Measurements from ENCODE around the gene OVOL3.
"Not testable (repeated sequence)": the region's sequence is repeated elsewhere in the genome, so short reads cannot be mapped to it uniquely, and the experiment has no call there.

Gene OVOL3

DNA sequence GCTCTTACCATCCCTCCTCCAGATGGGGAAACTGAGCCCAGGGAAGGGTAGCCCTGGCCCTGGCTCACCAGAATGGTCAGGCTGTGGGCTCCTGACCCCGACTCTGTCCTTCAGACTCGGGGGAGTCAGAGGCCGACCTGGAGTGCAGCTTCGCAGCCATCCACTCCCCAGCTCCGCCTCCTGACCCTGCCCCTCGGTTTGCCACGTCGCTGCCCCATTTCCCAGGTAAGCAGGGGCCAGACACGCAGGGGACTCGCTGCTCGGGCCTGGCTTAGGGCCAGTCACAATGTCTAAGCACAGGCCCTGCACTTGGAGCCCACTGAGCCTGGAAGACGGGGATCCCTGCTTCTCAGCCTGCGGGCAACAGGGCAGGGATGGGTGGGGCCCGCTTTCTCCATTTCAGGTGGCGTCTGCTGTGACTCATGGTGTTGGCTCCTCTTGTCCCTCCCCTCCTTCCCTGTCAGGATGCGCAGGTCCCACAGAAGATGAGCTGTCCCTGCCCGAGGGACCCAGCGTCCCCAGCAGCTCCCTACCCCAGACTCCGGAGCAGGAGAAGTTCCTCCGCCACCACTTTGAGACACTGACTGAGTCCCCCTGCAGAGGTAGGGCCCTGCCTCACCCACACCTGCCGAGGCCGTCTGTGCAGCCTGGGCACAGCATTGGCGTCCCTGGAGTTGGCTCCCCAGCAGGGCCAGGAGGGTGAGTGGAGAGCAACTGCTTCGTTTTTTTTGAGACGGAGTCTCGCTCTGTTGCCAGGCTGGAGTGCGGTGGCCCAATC is 9.2 kb upstream of the OVOL3 start:
- no peak for DNase-seq

DNA sequence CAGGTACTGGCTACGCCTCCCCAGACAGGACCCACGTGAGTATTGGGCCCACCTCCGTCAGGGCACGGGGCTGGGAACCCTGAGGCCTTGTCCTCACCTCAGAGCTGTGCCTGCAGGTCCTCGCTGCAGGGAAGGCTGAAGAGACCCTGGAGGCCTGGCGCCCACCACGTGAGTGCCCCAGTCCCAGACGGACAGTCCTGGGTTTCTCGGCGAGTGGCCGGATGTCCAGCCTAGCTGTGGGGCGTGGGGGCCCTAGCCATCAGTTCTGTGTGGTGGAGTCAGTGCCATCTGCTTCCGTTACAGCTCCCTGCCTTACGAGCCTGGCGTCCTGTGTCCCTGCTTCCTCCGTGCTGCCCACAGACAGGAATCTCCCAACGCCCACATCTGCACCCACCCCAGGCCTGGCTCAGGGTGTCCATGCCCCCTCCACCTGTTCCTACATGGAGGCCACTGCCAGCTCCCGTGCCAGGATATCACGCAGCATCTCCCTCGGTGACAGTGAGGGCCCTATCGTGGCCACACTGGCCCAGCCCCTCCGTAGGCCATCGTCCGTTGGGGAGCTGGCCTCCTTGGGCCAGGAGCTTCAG is 7.8 kb upstream of the OVOL3 start:
- no peak for DNase-seq

DNA sequence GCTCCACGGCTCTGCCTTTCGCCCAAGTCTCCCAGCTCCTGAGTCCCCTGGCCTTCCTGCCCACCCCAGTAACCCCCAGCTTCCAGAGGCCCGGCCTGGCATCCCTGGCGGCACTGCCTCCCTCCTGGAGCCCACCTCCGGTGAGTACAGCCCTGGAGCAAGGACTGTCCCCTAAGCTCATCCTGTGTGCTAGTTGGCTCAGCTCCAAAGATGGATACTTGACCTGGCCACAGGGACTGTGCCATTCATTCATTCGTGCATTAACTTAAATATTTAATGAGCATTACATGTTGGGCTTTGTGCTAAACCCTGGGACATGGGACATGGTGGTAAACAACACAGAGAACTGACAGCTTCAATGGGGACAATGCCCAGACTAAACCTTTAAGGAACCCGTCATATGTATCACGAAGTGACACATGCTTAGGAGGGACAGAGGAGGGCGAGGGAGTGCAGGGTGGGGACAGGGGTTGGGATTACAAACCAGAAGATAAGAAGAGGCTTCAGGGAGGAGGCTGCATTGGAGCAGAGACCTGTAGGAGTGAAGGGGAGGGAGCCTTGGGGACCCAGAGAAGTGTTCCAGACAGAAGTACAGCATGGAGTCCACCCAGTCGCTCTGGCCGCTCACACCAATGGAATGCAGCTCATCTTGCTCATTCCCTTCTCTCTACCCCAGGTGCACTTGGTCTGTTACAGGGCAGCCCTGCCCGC is 6.9 kb upstream of the OVOL3 start:
- no peak for DNase-seq

DNA sequence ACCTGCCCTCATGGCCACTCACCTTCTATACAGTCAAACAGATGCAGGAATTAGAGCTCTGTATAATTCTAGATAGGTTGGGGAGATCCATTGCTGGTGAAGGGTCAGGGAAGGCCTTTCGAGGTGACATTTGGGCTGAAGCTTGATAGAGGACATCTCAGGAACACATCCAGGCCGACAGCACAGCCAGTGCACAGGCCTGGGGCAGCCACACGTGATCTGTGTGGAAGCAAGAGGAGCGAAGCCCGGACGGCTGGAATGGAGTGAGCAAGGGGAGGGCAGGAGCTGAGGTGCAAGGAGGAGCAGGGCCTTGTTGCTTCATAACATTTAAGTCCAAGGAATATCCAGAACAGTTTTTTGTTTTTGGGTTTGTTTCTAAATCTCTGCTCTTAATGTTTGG is 4.5 kb upstream of the OVOL3 start:
- no peak for DNase-seq

DNA sequence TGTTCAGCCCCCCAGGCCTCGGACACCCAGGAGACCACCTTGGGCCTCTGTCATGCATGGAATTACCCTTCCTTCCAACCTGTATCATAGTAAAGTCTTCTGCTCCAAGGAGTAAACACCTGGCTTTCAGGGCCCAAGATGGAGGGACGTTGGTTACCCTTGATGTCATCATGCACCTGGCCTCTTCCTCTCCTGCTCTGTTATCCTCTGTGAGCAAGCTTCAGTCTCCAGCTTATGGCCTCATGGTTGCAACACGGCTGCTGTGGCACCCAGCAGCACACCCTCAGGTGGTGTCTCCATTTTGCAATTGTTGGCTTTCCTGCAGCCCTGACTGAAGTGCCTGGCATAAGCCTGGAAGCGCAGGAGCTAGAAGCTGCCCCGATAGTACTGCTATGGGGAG is 4.0 kb upstream of the OVOL3 start:
- DNase-seq = no peak

DNA sequence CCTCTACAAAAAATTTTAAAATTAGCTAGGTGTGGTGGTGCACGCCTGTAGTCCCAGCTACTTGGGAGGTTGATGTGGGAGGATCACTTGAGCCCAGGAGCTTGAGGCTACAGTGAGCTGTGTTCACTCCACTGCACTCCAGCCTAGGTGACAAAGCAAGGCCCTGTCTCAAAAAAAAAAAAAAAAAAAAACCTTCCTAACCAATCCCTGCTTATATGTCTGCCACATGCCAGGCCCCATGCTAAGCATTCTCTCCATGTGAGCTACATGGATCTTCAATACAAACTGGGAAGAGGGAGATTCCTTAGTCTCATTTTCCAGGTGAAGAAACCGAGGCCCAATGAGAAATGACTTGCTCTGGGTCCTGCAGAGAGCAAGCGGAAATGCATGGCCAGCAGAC is 2.3 kb upstream of the OVOL3 start:
- no peak for DNase-seq

DNA sequence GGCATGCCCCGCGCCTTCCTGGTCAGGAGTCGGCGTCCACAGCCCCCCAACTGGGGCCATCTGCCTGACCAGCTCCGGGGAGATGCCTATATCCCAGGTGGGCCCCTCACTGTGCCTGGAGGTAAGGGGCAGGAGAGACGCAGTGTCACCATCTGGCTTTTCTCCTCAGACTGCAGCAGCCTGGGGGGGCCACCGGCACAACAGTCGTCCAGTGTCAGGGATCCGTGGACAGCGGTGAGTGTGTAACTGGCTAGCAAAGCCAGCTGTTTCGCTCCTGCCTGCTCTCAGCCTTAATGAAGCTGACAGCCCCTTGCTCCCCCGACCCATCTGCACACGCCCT is 227 bp downstream of the OVOL3 start:
- DNase-seq = no peak

DNA sequence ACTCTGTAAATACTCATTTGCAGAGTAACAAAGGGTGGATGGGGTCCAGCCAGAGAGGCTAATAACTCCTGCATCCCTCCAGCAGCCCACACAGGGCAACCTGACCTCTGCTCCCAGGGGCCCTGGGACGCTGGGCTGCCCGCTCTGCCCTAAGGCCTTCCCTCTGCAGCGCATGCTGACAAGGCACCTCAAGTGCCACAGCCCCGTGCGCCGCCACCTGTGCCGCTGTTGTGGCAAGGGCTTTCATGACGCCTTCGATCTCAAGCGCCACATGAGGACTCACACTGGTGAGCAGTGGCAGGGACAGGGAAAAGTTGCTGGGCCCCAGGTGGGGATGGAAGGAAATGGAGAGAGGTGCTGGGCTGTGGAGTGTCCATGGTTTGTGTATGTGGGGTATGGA is 1.7 kb downstream of the OVOL3 start:
- DNase-seq = no peak

DNA sequence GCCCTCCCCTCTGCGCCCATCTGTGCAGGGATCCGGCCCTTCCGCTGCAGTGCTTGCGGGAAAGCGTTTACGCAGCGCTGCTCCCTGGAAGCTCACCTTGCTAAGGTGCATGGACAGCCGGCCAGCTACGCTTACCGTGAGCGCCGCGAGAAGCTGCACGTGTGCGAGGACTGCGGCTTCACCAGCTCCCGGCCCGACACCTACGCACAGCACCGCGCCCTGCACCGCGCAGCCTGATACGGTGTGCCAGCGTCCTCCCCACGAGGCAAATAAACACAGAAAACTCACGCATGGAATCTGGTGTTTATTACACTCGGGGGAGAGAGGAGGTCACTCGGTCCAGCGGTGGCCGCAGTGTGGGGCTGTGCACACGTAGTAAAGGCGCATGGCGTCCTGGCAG is 2.5 kb downstream of the OVOL3 start:
- no peak for DNase-seq

DNA sequence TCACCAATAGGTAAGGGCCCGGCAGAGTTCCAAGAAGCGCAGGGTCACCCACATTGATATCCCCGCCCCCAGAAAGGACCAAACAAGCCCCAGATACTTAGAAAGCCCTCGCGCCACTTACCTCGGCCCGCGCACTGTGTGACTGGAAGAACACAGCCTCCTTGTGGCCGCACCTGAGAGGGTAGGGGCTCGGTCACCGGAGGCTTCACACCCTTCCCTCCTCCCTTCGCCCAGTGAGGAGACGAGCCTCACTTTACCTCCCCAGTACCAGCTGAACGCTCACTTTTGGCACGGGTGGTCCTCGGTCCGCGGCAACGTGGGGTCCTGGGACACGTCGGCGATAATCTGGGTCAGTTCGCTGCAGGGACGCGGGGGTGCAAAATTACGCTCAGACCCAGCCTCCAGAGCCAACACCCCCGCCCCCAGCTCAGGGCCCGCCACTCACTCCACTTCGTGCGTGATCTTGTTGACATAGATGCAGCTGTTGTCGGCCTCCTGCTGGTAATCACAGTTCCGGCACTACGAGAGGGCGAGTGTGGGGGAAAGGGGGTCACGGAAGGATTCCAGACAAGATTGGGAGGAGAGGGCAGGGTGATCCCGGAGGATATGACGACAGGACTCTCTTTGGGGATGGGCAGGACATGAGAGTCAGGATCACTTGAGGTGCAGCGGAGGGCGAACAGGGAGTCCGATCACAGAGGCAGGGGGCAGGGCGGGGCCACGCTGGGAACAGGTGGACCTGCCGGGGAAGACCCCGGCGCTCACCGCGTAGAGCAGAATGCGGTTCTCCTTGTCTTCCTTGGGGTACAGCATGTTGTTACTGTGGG is 3.2 kb downstream of the OVOL3 start:
- DNase-seq = no peak

DNA sequence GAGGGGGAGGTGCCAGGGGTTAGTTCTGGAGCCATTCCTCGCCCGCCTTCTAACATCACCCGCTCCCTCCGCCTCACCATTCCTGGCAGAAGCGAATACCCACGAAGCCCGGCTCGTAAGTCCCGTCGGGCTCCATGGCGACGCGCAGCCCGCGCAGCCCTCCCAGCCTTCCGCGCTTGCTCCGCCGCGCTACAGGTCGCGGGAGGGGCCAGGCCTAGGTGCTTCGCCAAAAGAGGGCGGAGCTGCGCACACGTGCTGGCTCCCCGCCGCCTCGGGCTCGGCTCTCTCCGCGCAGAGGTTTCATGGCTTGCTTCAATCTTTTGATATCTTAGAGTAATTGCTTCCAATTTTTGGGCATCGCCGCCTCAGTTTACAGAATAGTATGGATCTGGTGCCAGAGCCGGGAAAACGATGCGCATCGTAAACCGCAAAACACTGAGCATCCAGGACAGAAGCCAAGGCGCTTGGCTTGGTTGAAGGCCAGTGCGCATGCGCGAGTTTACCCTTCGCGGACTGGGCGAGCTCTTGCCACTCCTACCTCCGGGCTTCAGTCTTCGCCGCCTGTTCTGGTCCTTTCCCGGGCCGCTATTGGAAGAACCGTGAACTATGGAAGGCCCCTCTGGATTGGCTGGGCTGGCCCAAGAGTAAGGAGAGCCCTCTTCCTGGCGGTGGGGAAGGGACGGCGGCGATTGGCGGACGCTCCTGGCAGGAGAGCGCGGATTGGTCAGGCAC is 3.9 kb downstream of the OVOL3 start, which contains the start of gene POLR2I:
Gene POLR2I (minus strand): TSS at position 155 of the 732 bp plus-strand sequence. CDS start 19 bp downstream, at position 136.
- DNase-seq = peak; percentile 99

DNA sequence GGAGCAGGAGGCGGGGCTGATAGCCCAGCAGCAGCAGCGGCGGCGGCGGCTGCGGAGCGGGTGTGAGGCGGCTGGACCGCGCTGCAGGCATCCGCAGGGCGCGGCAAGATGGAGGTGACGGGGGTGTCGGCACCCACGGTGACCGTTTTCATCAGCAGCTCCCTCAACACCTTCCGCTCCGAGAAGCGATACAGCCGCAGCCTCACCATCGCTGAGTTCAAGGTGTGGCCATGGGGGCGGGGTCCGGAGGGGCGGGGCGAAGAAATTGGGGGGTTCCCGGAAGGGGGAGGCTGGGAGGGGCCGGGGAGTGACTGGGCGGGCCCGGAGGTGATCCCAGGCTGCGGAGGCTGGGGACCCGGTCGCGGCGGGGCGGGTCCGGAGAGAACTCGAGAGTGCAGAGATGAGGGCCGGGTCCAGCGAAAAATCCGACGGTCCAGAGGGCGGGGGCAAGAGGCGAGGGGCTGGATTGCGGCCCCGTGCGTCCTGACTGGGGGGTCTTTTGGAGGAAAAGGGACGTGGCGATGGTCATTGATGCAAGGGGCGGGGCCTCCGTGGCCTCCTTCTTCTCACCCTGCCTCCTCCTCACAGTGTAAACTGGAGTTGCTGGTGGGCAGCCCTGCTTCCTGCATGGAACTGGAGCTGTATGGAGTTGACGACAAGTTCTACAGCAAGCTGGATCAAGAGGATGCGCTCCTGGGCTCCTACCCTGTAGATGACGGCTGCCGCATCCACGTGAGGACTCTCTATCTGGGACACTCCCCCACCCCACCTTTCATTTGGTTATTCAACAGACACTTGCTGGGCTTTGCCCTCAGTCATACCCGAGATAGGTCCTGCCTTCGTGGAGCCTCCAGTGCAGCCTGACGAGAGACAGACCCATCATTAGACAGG is 4.8 kb downstream of the OVOL3 start, which contains the start of gene TBCB:
Gene TBCB (plus strand): TSS at position 16 of the 891 bp plus-strand sequence. CDS start 93 bp downstream, at position 109.
- no peak for DNase-seq

DNA sequence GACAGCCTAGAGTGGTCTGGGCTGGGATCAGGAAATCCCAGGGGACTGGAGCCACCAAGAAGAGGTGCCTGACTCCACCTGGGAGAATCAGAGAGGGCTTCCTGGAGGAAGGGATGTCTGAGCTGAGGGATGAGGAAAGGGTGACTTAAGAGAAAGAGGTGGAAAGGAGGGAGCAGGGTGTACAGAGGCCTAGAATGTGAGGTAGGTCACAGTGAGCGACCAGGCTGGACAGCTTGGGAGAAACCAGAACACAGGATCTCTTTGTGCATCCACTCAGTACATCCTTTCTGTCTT is 5.3 kb downstream of the OVOL3 start:
- no peak for DNase-seq

DNA sequence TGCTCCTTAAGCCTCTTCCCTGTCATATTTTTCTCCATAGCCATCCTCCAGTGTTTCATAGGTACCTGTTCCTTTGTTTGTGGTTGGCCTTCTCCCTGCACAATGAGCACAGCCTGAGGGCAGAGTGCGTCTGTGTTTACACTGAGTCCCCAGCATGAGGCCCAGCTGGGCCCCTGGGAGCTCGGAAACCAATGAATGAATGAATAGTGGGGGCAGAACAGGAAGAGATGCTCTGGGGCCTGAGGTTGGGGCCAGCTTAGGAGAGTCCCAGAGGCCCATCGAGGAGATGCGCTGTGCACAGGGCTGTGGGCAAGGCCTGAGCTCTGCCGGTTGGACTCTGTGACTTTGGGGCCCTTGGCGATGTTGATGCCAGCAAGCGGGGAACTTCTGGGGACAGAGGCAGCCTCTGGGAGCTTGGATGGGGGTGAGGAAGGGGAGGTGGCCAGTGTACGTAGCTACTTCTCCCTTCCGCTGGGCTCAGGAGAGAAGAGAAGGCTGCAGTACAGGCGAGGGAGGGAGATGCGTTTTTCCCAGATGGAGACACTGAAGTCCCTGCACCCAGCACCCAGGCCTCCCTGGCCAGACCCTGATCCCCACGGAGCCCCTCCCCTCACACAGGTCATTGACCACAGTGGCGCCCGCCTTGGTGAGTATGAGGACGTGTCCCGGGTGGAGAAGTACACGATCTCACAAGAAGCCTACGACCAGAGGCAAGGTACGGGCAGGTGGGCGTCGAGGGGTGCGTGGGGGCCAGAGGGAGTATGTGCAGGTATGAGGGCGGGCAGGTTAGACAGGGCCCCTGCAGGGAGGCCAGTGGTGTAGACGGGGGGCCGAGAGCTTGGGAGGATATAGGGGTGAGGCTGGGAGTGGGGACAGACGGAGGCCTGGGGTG is 9.4 kb downstream of the OVOL3 start:
- DNase-seq = peak; percentile 6

DNA sequence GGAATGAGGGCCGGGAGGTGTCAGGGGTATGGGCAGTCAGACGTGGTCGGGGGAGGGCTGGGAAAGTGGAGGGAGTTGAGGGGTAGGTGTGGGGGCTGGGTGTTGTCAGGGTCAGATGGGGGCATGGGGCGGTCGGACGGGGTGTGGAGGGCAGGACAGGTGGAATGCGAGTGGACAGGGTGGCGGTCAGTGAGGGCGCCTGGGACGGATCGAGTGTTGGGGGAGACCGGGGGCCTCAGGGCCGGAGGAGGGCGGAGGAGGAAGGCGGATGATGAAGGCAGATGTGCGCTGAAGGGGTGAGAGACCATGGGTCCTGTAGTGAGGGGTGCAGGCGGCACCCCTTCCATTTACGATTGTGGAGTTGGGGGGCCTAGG is 10.0 kb downstream of the OVOL3 start:
- no peak for DNase-seq

DNA sequence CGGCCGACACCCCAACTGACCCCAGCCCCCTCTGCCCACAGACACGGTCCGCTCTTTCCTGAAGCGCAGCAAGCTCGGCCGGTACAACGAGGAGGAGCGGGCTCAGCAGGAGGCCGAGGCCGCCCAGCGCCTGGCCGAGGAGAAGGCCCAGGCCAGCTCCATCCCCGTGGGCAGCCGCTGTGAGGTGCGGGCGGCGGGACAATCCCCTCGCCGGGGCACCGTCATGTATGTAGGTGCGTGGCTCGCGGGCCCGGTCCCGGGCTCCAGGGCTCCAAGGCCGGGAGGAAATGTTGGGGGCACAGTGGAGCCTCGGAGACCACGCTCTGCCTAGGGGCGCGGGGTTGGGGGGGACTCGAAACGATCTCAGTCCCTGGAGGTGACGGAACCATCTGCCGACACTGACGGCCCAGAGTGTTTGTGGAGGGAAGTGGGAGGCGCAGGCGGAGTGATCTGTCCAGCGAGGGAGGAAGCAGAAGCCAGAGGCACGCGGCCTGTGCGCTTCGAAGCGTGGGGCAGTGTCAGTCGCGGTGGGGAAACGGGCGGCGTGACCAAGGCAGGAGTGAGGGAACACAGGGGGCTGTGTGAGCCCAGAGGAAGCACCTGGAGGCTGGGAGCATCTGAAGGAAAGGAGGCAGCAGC is 10.7 kb downstream of the OVOL3 start:
- no peak for DNase-seq

DNA sequence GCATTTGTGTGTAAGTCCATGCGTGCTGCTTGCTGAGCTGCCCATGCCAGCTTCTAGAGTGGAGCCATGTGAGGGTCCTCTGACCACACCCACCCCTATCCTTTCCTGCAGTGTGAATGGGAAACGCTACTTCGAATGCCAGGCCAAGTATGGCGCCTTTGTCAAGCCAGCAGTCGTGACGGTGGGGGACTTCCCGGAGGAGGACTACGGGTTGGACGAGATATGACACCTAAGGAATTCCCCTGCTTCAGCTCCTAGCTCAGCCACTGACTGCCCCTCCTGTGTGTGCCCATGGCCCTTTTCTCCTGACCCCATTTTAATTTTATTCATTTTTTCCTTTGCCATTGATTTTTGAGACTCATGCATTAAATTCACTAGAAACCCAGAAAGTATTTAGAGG is 14.6 kb downstream of the OVOL3 start:
- DNase-seq = no peak

DNA sequence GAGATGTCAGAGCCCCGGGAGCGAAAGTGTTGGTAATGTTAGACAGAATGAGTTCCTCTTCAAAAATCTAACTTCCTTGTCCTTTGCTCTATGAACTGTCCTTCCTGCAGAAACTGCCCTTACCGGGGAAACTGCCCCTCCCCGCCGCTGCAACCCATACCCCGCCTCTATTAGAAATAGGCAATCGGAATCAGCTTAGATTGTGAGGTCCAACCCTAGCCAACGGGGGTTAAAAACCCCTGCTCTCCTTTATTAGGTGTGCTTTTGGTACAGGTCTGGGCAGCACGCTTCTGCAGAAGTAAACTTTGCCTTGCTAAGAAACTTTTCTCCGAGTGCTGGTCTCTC is 17.4 kb downstream of the OVOL3 start:
- no peak for DNase-seq

DNA sequence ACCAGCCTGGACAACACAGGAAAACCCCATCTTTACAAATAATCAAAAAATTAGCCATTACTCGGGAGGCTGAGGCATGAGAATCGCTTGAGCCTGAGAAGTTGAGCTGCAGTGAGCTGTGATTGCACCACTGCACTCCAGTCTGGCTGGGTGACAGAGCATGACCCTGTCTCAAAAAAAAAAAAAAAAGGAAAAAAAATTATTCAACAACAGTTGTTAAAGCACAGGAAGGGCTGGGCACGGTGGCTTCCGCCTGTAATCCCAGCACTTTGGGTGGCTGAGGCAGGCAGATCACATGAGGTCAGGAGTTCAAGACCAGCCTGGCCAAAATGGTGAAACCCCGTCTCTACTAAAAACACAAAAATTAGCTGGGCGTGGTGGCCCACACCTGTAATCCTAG is 20.3 kb downstream of the OVOL3 start:
- not testable (repeated sequence) for DNase-seq

DNA sequence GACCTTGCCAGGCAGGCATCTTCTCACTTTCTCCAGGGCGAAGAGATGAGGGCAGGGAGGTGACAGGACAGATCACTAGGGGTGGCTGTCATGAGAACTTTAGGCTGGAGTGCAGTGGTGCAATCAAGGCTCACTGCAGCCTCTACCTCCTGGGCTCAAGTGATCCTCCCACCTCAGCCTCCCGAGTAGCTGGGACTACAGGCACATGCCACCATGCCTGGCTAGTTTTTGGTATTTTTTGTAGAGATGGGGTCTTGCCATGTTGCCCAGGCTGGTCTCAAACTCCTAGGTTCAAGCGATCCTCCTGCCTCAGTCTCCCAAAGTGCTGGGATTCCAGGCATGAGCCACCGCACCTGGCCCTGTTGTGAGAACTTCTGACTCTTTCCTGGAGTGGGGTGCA is 23.9 kb downstream of the OVOL3 start:
- not testable (repeated sequence) for DNase-seq
